Activated CD8-positive, alpha-beta memory T cell treated with anti-CD3 and anti-CD28 coated beads for 24 hours (primary cell): ENCODE measurements around the gene SLC25A39.
"Not testable (repeated sequence)": the region's sequence is repeated elsewhere in the genome, so short reads cannot be mapped to it uniquely, and the experiment has no call there.

Source experiments
- DNase-seq: peaks from one replicate; pipeline ENCODE4 v3.0.0-alpha.2; 2020

The SLC25A39 gene

DNA sequence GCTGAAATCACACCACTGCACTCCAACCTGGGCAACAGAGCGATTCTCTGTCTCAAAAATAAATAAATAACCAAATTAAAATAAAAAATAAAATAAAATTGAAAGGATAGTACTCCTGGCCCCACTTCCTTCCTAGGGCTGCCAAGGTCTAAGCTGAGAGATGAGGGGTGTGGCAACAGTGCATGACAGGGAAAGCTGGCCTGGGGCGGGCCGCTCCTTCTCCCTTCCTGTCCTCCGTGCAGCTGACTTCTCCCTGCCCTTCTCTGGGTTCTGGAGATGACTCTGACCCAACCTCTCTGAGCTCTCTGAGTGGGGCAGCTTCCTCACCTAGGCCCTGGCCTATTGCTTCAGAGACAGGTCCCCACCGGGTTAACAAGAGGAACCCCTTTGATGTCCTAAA, 8.7 kb upstream of the SLC25A39 start:
- DNase-seq = no peak

DNA sequence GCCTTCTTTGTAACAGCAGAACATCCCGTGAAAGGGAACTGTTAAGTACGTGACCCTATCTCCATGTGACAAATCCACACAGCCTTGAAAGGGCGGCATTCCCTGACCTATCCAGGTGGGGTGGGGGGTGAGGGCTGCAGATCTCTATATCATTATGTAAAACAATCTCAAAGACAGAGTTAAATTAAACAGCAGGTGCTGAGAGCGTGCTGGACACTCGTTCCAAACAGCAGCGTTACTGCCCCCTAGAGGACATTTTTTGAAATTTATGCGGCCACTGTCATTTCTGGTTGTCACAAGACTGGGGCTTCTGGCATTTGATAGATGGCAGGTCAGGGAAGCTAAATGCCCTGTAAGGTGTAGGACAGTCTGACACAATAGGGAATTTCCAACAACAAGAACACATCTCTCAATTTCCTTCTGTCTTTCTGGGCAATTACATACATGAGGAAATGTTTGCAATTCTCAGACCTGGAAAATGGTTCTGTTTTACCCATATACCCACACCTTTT, 6.7 kb upstream of the SLC25A39 start:
- peak; percentile 83 for DNase-seq

DNA sequence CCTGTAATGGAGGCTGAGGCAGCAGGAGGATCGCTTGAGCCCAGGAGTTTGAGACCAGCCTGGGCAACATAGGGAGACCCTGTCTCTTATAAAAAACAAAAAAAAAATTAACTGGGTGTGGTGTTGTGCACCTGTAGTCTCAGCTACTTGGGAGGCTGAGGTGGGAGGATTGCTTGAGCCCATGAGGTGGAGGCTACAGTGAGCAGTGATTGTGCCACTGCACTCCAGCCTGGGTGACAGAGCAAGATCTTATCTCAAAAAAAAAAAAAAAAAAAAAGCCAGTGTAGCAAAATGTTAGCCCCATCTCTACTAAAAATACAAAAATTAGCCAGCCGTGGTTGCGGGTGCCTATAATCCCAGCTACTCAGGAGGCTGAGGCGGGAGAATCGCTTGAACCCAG, 5.6 kb upstream of the SLC25A39 start:
- not testable (repeated sequence) for DNase-seq

DNA sequence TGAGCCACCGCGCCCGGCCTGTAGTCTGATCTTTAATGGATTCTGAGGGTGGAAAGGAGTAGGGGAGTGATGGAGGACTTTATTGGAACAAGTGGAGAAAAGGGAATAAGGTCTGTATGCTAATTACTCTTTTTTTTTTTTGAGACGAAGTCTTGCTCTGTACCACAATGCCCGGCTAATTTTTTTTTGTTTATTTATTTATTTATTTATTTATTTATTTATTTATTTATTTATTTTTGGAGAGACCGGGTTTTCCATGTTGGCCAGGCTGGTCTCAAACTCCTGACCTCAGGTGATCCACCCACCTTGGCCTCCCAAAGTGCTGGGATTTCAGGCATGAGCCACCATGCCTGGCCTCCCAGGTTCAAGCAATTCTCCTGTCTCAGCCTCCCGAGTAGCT, 4.9 kb upstream of the SLC25A39 start:
- not testable (repeated sequence) for DNase-seq

DNA sequence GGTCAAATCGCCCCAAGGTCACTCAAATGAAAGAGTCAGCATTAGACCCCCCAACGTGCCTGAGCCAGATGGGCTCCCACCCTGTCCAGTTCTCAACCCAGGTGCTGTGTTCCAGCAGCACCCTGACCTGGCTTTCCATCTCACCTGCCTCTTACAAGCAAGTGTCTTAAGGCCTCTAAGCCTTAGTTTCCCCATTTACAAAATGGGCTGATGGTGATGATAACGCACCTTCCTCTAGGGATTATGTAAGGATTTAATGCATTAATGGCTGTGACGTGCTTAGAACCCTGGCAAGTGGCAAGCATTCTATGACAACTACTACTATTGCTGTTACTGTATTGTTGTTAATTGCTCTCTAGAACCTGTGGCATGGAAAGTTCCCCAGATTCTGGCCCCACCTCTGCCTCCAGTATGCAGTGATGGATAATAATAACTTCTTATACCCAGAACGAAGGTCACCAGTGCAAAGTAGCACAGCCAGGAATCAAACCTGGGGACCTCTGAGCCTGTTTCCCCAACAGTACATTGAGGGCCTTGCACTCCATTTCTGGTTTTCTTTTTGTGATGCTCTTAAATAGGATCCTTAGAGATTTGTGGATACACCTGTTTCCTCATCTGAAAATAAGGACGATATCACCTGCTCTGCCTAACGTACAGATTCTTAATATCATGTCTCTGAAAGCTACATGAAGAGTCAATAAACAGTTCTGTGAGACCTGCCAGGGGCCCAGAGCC, 3.3 kb upstream of the SLC25A39 start:
- no peak for DNase-seq

GRCh38 chr17:44326861-44327444, 2.3 kb upstream of the SLC25A39 start:
- peak; percentile 94 for DNase-seq

GRCh38 chr17:44324092-44324570, 492 bp downstream of the SLC25A39 start:
- DNase-seq = peak; percentile 74

GRCh38 chr17:44323359-44324091, 1.1 kb downstream of the SLC25A39 start:
- DNase-seq = no peak

DNA sequence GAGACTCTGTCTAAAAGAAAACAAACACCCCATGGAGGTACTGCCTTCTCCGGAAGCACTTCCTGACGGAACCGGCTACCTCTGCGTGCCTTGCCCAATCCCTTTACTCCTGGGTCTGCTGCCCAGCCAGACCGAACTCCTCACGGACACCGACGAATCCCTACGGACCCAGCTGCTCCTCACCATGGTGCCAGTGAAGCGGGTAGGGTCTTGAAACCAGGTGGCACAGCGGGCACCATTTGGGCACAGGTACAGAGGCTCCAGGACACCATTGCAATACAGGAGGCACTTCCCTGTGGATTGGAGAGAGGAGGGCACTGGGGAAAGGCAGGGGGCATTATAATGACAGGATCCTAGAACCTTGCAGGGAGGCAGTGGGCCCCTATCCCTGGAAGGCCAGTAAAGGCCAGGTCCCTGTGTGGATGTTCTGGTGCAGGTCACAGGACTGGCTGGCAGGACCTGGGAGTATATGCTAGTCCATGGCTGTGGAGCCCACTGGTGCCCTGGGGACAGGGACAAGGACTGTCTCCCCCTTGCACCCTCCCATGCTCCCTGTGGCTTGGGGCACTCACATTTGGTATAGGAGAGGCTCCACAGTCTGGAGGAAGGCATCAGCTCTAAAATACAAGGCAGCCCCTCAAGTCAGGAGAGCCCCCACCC, 2.3 kb downstream of the SLC25A39 start:
- DNase-seq = no peak

GRCh38 chr17:44321246-44322120, 3.1 kb downstream of the SLC25A39 start:
- DNase-seq = no peak

DNA sequence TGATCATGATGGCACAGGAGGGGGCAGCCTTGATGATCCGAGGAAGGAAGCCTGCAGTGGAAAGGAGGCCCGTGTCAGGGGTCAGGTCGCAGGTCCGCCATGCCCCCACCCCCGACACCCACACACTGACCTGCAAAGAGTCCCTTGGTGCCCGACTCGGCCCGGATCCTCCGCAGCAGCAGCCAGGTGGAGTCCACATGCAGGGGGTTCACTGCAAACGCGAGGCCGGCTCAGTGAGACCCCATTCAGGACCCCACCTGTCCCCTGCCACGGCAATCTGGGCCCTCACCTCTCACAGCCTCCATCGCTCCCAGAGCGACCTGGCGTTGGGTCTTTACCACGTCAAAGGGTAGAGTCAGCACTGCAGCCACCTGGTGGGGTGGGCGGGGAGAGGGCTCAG, 4.6 kb downstream of the SLC25A39 start:
- DNase-seq = no peak

DNA sequence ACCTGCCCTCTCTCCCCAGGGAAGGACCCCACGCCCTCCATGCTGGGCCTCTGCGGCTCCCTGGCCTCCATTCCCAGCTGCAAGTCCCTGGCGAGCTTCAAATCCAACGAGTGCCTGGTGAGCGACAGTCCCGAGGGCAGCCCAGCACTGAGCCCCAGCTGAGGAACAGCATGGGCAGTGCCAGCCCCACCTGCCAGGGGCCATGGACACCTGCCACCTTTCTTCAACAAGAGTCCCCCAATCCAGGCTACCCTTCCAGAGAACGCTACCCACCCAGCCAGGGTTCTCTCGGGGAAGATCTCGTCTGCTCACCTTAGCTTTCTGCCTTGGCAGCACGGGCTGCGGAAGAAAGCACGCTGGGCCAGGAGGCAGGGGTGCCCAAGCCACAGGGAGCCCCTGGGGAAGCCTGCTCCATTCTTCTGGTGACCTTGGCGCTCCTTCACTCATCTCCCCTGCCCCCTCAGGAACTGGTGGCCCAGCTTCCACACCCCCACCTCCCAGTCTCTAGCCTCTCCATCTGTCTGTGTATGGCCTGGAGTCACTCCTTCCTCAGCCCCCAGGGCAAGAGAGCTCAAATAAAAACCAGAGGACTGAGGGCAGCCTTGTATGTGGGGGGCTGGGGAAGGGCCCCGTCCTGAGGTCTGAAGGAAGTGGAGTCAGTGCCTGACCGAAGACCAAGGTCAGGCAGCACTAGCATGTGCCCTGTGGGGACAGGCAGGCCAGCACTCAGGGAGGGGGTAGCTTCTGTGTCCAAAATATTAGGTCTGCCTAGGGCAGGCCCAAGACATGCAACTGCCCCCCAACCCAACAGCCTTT, 6.3 kb downstream of the SLC25A39 start:
- no peak for DNase-seq

DNA sequence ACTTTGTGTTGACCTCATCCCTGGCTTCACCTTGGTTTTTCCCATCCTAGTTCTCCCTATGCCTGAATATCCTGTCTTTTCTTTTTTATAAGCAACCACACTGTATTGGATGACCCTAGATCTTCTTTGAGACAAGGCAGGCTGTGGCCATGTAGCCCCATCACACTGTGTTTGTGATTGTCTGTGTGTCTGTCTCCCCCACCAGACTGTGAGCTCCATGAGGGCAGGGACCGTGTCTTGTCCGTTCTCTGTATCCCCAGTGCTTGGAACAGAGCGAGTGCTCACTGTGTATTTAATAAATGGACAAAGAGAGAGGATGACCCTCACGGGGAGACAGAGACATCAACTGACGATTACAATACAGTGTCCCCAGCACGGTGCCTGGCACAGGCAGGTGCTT, 7.1 kb downstream of the SLC25A39 start:
- no peak for DNase-seq

- DNase-seq = no peak
Measured at GRCh38 chr17:44315760-44316731, 8.6 kb downstream of the SLC25A39 start.

GRCh38 chr17:44314869-44315661, 9.6 kb downstream of the SLC25A39 start:
- peak; percentile 74 for DNase-seq

GRCh38 chr17:44314524-44314868, 10.1 kb downstream of the SLC25A39 start:
- DNase-seq = no peak

GRCh38 chr17:44314031-44314430, 10.6 kb downstream of the SLC25A39 start:
- DNase-seq = no peak

GRCh38 chr17:44312396-44313104, 12.1 kb downstream of the SLC25A39 start:
- no peak for DNase-seq
